ENCODE results near the gene PRKCE.

- TF ChIP-seq, protein P1, sequence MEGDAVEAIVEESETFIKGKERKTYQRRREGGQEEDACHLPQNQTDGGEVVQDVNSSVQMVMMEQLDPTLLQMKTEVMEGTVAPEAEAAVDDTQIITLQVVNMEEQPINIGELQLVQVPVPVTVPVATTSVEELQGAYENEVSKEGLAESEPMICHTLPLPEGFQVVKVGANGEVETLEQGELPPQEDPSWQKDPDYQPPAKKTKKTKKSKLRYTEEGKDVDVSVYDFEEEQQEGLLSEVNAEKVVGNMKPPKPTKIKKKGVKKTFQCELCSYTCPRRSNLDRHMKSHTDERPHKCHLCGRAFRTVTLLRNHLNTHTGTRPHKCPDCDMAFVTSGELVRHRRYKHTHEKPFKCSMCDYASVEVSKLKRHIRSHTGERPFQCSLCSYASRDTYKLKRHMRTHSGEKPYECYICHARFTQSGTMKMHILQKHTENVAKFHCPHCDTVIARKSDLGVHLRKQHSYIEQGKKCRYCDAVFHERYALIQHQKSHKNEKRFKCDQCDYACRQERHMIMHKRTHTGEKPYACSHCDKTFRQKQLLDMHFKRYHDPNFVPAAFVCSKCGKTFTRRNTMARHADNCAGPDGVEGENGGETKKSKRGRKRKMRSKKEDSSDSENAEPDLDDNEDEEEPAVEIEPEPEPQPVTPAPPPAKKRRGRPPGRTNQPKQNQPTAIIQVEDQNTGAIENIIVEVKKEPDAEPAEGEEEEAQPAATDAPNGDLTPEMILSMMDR (conservative IDR thresholded peaks at IDR 0.05 in 1 of 2, IDR thresholded peaks at IDR 0.05 in 1 of 2; ENCODE audit: low read depth in 1 of 2, low read length in 2 of 2), result no peak
- no peak for TF ChIP-seq EZH2 (IDR thresholded peaks at IDR 0.05; ENCODE audit: low read length, missing control alignments)
Measured at GRCh38 chr2:46097714-46098480, 446.4 kb downstream of the PRKCE start.

All from fibroblast of lung (primary cell).